Esophagus muscularis mucosa (tissue), 4 donors: ENCODE data around the gene COL6A1. TPM values are rescaled to one million over a fixed set of nuclear protein-coding genes. Genes with fewer than 3 reads are reported as not detected.
A peak's percentile ranks its signal among the peaks of the same experiment; 100 is the strongest.

Source experiments
- DNase-seq: peaks from one replicate; pipeline ENCODE4 v3.0.0-alpha.2; 2017; ENCODE audit errors: extremely low spot score
- H3K27ac ChIP-seq, 4 donors: fragments of 200-600 bp; sonication (generic); replicated peaks in 1 of 4; 1 replicate in 3 of 4; 2 replicates in 1 of 4; pipeline ENCODE4 v1.5.1; 2016 to 2019; ENCODE audit warnings: mild to moderate bottlenecking in 1 of 4
- H3K27me3 ChIP-seq, 4 donors: fragments of 200-600 bp; sonication (generic); one replicate each; pipeline versions ENCODE4 v1.5.1 to v1.6.0; 2016 to 2019
- H3K36me3 ChIP-seq, 4 donors: fragments of 200-600 bp; sonication (generic); one replicate each; pipeline ENCODE4 v1.5.1; 2016 to 2019
- H3K4me1 ChIP-seq, 4 donors: fragments of 200-600 bp; sonication (generic); one replicate each; pipeline ENCODE4 v1.5.1; 2016 to 2019
- H3K4me3 ChIP-seq, 4 donors: fragments of 200-600 bp; sonication (generic); 1 replicate in 2 of 4; 2 replicates in 2 of 4; pipeline ENCODE4 v1.5.1; 2016 to 2019; ENCODE audit warnings: mild to moderate bottlenecking in 4 of 4, moderate library complexity in 1 of 4
- H3K9me3 ChIP-seq, 4 donors: fragments of 200-600 bp; sonication (generic); 1 replicate in 3 of 4; 2 replicates in 1 of 4; pipeline ENCODE4 v1.5.1; 2016 to 2019
- EP300 ChIP-seq: sonication (generic); formaldehyde crosslinking; IDR thresholded peaks from one replicate; pipeline ENCODE4 v1.6.1; 2017; ENCODE audit warnings: antibody characterized with exemption
- POLR2A ChIP-seq: fragments of 450-650 bp; IDR thresholded peaks from one replicate; pipeline ENCODE4 v1.6.1; 2017; ENCODE audit warnings: antibody characterized with exemption, moderate library complexity, mild to moderate bottlenecking, low read depth
- POLR2AphosphoS5 ChIP-seq, 2 donors: sonication (generic); formaldehyde crosslinking; IDR thresholded peaks; one replicate each; pipeline ENCODE4 v1.6.1; 2017; ENCODE audit warnings: antibody characterized with exemption in 2 of 2
- WGBS: methylation state at CpG from one replicate; pipeline ENCODE4 v1.1.5; 2018; 5-methylcytosine and 5-hydroxymethylcytosine counted together
- intact Hi-C: fragments of 100-400 bp; cut with DNase I; formaldehyde crosslinking; loops from one replicate; pipeline ENCODE4 v1.15.1; 2023
- total RNA-seq, 4 donors: library from RNA; depleted of rRNA; stranded (reverse); fragments of >200 nt; gene quantifications; one replicate each; pipeline versions ENCODE4 v1.1.0 to v1.2.1, GENCODE V29; 2016
- TF ChIP-seq, protein P1 (sequence below), 3 experiments: fragments of 200-600 bp in 2 of 3; fragments of 450-650 bp in 1 of 3; sonication (generic) in 2 of 3; IDR thresholded peaks; one replicate each; pipeline ENCODE4 v1.5.1; 2017 to 2019; ENCODE audit warnings: antibody characterized with exemption in 3 of 3, mild to moderate bottlenecking in 2 of 3, moderate library complexity in 1 of 3

COL6A1 gene
- total RNA-seq, 4 donors from 2014 or later = 646 to 1,432 (median 1,078) TPM

- Histone ChIP-seq H3K4me1 (peaks cover 48 to 80% (median 76%) of the 10 kb centered on the region in 4 donors), H3K27me3 (no peaks in the 10 kb centered on the region), H3K4me3 (peak overlapping the region; percentile 70 to 88 (median 78)), H3K9me3 (no peaks in the 10 kb centered on the region), H3K27ac (peak overlapping the region; percentile 96 to 99 (median 98)), H3K36me3 (peaks cover 4 to 21% (median 20%) of the 10 kb centered on the region in 4 donors)
- intact Hi-C loops = loop anchor here (5.0 kb wide), 1 partner anchor 47 kb away; no protein-coding TSS in a partner anchor
- DNase-seq = no peak
- TF ChIP-seq, protein P1, sequence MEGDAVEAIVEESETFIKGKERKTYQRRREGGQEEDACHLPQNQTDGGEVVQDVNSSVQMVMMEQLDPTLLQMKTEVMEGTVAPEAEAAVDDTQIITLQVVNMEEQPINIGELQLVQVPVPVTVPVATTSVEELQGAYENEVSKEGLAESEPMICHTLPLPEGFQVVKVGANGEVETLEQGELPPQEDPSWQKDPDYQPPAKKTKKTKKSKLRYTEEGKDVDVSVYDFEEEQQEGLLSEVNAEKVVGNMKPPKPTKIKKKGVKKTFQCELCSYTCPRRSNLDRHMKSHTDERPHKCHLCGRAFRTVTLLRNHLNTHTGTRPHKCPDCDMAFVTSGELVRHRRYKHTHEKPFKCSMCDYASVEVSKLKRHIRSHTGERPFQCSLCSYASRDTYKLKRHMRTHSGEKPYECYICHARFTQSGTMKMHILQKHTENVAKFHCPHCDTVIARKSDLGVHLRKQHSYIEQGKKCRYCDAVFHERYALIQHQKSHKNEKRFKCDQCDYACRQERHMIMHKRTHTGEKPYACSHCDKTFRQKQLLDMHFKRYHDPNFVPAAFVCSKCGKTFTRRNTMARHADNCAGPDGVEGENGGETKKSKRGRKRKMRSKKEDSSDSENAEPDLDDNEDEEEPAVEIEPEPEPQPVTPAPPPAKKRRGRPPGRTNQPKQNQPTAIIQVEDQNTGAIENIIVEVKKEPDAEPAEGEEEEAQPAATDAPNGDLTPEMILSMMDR (IDR thresholded peaks at IDR 0.05) = no peak
- no peak for TF ChIP-seq POLR2A
- no peak for TF ChIP-seq EP300
- TF ChIP-seq POLR2AphosphoS5 (IDR thresholded peaks at IDR 0.05) = no peak
Measured at GRCh38 chr21:45980697-45981096, 873 bp upstream of the COL6A1 start.

DNA sequence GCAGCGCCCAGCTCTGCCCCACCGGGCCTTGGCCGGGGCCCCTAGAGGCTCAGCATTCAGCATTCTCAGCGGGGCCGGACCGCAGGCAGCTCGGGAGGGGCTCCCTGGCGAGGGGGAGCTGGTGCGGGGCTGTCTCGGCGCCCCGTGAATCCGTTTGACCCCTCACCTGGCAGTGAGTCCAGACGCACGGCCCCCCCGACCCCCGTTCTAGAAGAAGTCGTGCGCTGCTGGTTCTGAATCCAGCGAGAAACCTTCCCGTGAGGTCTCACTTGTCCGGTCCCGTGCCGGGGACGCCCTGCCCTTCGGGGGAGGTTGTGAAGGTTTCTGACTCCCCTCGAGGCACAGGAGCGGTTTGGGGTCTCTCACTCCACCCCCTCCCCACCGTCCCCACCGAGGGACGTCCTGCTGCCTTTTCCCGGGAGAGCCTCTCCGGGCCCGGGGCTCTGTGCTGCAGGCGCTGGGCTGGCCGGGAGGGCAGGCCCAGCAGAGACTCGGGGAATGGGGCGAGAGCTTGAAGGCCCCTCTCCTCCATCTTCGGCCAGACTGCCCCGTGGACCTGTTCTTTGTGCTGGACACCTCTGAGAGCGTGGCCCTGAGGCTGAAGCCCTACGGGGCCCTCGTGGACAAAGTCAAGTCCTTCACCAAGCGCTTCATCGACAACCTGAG lies 655 bp downstream of the COL6A1 start:
- peak overlapping the region; percentile 70 to 88 (median 78) for H3K4me3 ChIP-seq
- peaks cover 14 to 36% (median 36%) of the 10 kb centered on the region in 4 donors for H3K36me3 ChIP-seq
- no peak for DNase-seq
- intact Hi-C loops = loop anchor here (5.0 kb wide), 1 partner anchor 45 kb away; no protein-coding TSS in a partner anchor
- WGBS = 47% methylated on average over 3 of the region's 45 CpGs
- TF ChIP-seq, protein P1 (IDR thresholded peaks at IDR 0.05) = no peak
- TF ChIP-seq POLR2A = no peak
- no peak for TF ChIP-seq POLR2AphosphoS5 (IDR thresholded peaks at IDR 0.05)
- no peak for TF ChIP-seq EP300
- no peaks in the 10 kb centered on the region for H3K9me3 ChIP-seq
- peak overlapping the region; percentile 96 to 99 (median 97) for H3K27ac ChIP-seq
- peaks cover 44 to 82% (median 78%) of the 10 kb centered on the region in 4 donors for H3K4me1 ChIP-seq
- no peaks in the 10 kb centered on the region for H3K27me3 ChIP-seq

DNA sequence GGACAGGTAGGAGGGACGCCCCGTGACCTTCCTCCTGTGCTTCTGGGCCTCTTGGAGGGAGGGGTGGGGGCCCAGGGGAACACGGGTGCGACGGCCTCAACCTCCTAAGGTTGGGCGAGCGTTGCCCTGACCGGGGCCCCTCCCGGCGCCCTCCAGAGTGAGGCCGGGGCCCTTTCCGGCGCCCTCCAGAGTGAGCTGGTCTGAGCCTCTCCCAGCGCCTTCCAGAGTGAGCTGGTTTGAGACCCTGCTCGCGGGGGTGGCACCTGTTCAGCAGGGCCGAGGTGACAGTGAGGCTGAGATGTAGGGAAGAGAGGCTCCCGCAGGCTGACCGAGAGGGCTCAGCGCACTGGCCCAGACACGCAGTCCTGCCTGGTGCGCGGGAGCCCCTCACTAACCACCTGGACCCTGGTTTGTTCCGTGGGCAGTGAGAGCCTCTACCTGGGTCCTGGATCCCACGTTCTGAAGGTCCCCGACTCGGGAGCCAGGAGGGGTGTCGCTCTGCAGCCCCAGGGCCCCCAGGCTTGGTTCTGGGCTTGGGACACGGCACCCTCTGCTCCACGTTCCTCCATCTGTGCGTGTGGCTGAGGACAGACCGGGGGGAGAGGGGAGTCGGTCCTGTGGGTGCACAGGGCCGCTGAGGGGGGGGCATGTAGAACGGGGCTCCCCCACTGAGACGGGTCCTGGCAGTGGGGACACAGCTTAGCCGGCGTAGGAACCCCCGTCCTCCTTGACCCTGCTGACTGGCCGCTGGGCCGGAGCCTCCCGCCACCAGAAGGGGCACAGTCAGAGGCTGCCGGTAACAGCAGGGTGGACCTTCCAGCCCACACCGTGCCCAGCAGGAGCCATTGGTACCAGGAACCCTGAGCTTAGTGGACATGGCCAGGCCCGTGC lies 1.4 kb downstream of the COL6A1 start:
- no peak for DNase-seq
- Histone ChIP-seq H3K27me3 (no peaks in the 10 kb centered on the region), H3K4me3 (peak overlapping the region; percentile 70 to 88 (median 78)), H3K27ac (peak overlapping the region; percentile 96 to 99 (median 97)), H3K36me3 (peaks cover 18 to 40% (median 40%) of the 10 kb centered on the region in 4 donors), H3K4me1 (peaks cover 41 to 81% (median 76%) of the 10 kb centered on the region in 4 donors), H3K9me3 (no peaks in the 10 kb centered on the region)
- 23% methylated on average over 13 of the region's 45 CpGs for WGBS
- intact Hi-C loops = loop anchor here (5.0 kb wide), 1 partner anchor 44 kb away; no protein-coding TSS in a partner anchor
- no peak for TF ChIP-seq EP300
- TF ChIP-seq, protein P1 (IDR thresholded peaks at IDR 0.05) = peak in 1 of 3 experiments; percentile 3

- Histone ChIP-seq H3K4me3 (peak overlapping the region; percentile 70 to 88 (median 78)), H3K27ac (peak overlapping the region; percentile 96 to 99 (median 97)), H3K36me3 (peaks cover 21 to 45% (median 43%) of the 10 kb centered on the region in 4 donors), H3K9me3 (no peaks in the 10 kb centered on the region), H3K4me1 (peaks cover 38 to 79% (median 75%) of the 10 kb centered on the region in 4 donors), H3K27me3 (no peaks in the 10 kb centered on the region)
- TF ChIP-seq POLR2A = no peak
- TF ChIP-seq EP300 = no peak
- TF ChIP-seq, protein P1 (IDR thresholded peaks at IDR 0.05) = no peak
- TF ChIP-seq POLR2AphosphoS5 (IDR thresholded peaks at IDR 0.05) = no peak
- WGBS = no CpG with 5 or more reads among the region's 13 CpGs
- intact Hi-C loops = loop anchor here (5.0 kb wide), 1 partner anchor 44 kb away; no protein-coding TSS in a partner anchor
- DNase-seq = no peak
Measured at GRCh38 chr21:45983649-45983965, 2.0 kb downstream of the COL6A1 start.
